ENCODE results near the gene COPS4.

Gene COPS4

GRCh38 chr4:83121246-83121645, 86.3 kb downstream of the COPS4 start:
- TF ChIP-seq FOXK2 (IDR thresholded peaks at IDR 0.05), result no peak
- CTCF ChIA-PET, result no interaction called here
- DNase-seq (ENCODE audit: extremely low spot score), result no peak
- POLR2A ChIA-PET, result no interaction called here

- TF ChIP-seq SP1 (IDR thresholded peaks at IDR 0.05), result no peak
- no peak for TF ChIP-seq FOXA1 (IDR thresholded peaks at IDR 0.05)
- no peak for TF ChIP-seq L3MBTL2 (conservative IDR thresholded peaks at IDR 0.05)
- TF ChIP-seq NFRKB (IDR thresholded peaks at IDR 0.05), result no peak
- no peak for TF ChIP-seq CTBP1 (IDR thresholded peaks at IDR 0.05; ENCODE audit: borderline replicate concordance)
- TF ChIP-seq PKNOX1 (IDR thresholded peaks at IDR 0.05), result no peak
- no peak for TF ChIP-seq ZNF384 (IDR thresholded peaks at IDR 0.05)
- TF ChIP-seq FOXK2 (IDR thresholded peaks at IDR 0.05), result no peak
- no peak for TF ChIP-seq HDGF (IDR thresholded peaks at IDR 0.05; ENCODE audit: borderline replicate concordance)
- no peak for TF ChIP-seq ELF4 (IDR thresholded peaks at IDR 0.05)
- TF ChIP-seq FOXM1 (IDR thresholded peaks at IDR 0.05; ENCODE audit: borderline replicate concordance), result no peak
- TF ChIP-seq SUZ12 (IDR thresholded peaks at IDR 0.05), result no peak
- TF ChIP-seq BHLHE40 (IDR thresholded peaks at IDR 0.05; ENCODE audit: borderline replicate concordance), result no peak
- TF ChIP-seq LEF1 (IDR thresholded peaks at IDR 0.05; ENCODE audit: borderline replicate concordance), result no peak
- no peak for TF ChIP-seq ARNT (IDR thresholded peaks at IDR 0.05)
- TF ChIP-seq TARDBP (IDR thresholded peaks at IDR 0.05), result no peak
- ChIA-PET CTCF (no interaction called here), POLR2A (interaction anchor here (1.2 kb wide), 1 partner anchor 14 kb away, joined by 4 read pairs; no protein-coding TSS in a partner anchor)
- DNase-seq (ENCODE audit: extremely low spot score), result no peak
These were observed 89.3 kb downstream of the COPS4 start for GRCh38 chr4:83124111-83124780.
